HG03565 (cell line): ENCODE data around the gene BSPH1.
"Not testable (repeated sequence)": the region's sequence is repeated elsewhere in the genome, so short reads cannot be mapped to it uniquely, and the experiment has no call there.

ENCODE experiments used
- ATAC-seq: cut with Tn5 transposase; IDR thresholded peaks from one replicate; pipeline ENCODE4 v1.9.1; 2021; ENCODE audit warnings: mild to moderate bottlenecking, moderate library complexity; ENCODE audit not compliant: unreplicated experiment

BSPH1 gene

GRCh38 chr19:47992070-47992469, at the start of gene BSPH1:
TSS of gene BSPH1 (minus strand) at chr19:47992170. CDS start at chr19:47992081, 89 bp downstream.
- no peak for ATAC-seq

GRCh38 chr19:48036765-48037164, 44.8 kb upstream of the BSPH1 start:
- ATAC-seq, result no peak

GRCh38 chr19:48033604-48034003, 41.6 kb upstream of the BSPH1 start:
- ATAC-seq, result no peak

- ATAC-seq, result no peak
Observed at GRCh38 chr19:48030073-48030472, 38.1 kb upstream of the BSPH1 start.

- no peak for ATAC-seq
Observed at GRCh38 chr19:48029431-48029830, 37.5 kb upstream of the BSPH1 start.

- ATAC-seq, result no peak
Observed at GRCh38 chr19:48025480-48025879, 33.5 kb upstream of the BSPH1 start.

- no peak for ATAC-seq
Observed at GRCh38 chr19:48023518-48023917, 31.5 kb upstream of the BSPH1 start.

GRCh38 chr19:48023011-48023410, 31.0 kb upstream of the BSPH1 start:
- no peak for ATAC-seq

GRCh38 chr19:48020686-48021085, 28.7 kb upstream of the BSPH1 start:
- ATAC-seq, result no peak

- no peak for ATAC-seq
Observed at GRCh38 chr19:48010932-48011758, 19.2 kb upstream of the BSPH1 start.

- ATAC-seq, result no peak
Observed at GRCh38 chr19:48006762-48007161, 14.8 kb upstream of the BSPH1 start.

- ATAC-seq, result no peak
Observed at GRCh38 chr19:48004236-48004635, 12.3 kb upstream of the BSPH1 start.

GRCh38 chr19:48000846-48001245, 8.9 kb upstream of the BSPH1 start:
- ATAC-seq, result no peak

GRCh38 chr19:47998800-47999199, 6.8 kb upstream of the BSPH1 start:
- ATAC-seq, result no peak

- no peak for ATAC-seq
Observed at GRCh38 chr19:47996230-47996727, 4.3 kb upstream of the BSPH1 start.

GRCh38 chr19:47994209-47994802, 2.3 kb upstream of the BSPH1 start, which contains the start of gene ELSPBP1:
TSS of gene ELSPBP1 (plus strand) at chr19:47994632. CDS start at chr19:48008668, 14,036 bp downstream.
- ATAC-seq, result no peak

GRCh38 chr19:47991191-47991808, 670 bp downstream of the BSPH1 start:
- ATAC-seq, result no peak

GRCh38 chr19:47973529-47973928, 18.4 kb downstream of the BSPH1 start:
- no peak for ATAC-seq

GRCh38 chr19:47955936-47956335, 36.0 kb downstream of the BSPH1 start:
- not testable (repeated sequence) for ATAC-seq

GRCh38 chr19:47952132-47952531, 39.8 kb downstream of the BSPH1 start:
- not testable (repeated sequence) for ATAC-seq

GRCh38 chr19:47949852-47950521, 42.0 kb downstream of the BSPH1 start:
- ATAC-seq, result not testable (repeated sequence)
